ENCODE measurements around the gene MAML3.

MAML3 gene

DNA sequence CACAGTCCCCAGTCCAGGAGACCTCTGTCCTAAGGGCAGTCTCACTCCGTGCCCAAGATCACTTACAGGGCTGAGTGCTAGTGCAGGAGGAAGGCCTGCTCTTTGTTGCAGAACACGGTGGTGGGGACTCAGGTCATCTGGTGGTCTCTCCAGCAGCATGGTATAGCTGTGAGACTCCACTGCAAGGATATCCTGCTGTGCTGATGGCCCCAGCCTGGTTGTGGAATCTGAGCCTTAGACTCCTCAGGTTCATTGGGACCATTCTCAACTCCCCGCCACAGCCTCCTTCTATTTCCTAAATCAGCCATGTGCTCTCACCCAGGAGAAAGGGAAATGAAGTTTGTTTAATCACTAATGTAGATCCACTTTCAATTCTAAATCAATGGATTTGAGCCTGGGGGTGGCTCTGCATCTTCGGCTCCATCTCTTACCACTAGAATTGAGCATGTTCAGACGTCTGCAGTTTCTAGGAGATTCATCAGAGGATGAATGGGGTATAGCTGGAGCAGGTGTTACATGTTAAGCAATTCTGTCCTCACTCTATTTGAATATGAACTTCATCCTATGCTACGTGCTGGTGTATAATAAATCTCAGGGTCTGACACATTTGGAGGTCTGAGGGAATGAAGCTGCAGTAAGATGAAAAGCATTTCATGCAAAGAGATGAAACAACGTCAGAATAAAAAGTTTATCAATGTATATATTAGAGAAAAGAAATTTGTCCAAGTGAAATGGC is 299.1 kb downstream of the MAML3 start:
- no peak for DNase-seq

DNA sequence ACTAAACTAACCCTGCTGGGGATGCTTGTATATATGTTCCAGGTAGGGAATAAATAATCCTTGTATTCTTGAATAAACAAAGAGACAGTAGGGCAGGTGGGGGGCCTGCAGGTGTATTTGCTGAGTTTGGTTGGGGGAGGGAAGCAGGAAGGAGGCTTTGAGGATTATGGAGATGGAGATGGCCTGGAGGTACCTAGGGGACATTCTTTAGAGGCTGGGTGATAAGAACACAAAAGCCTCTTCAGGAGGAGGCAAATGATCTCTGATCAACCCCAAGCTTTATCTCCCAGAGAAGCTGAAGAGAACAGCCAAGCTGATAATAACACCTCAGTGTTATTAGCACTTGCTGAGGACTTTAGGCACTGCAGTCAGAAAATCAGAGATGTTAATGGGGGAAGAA is 300.7 kb downstream of the MAML3 start:
- DNase-seq = peak; percentile 76

- DNase-seq = no peak
Observed at GRCh38 chr4:139852612-139853269, 301.2 kb downstream of the MAML3 start.

DNA sequence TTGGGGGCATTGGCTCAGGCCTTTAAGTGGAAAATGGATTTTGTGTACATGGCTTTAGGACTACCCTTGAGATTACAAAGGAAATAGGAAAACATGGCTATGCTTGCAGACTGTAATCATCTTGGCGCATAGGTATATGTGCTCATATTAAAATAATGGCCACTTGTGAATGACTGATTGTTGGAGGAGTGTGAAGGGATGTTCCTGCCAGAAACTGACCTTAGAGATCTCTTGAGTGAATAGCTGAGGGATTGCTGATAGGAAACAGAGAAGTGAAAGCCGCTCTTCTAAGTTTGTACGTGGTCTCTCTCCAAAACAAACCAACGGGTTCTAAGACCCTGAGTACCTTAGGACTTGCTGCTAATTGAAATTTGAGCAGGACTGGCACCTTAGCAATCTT is 302.3 kb downstream of the MAML3 start:
- peak; percentile 13 for DNase-seq

- DNase-seq = no peak
Observed at GRCh38 chr4:139851133-139851532, 302.9 kb downstream of the MAML3 start.

DNA sequence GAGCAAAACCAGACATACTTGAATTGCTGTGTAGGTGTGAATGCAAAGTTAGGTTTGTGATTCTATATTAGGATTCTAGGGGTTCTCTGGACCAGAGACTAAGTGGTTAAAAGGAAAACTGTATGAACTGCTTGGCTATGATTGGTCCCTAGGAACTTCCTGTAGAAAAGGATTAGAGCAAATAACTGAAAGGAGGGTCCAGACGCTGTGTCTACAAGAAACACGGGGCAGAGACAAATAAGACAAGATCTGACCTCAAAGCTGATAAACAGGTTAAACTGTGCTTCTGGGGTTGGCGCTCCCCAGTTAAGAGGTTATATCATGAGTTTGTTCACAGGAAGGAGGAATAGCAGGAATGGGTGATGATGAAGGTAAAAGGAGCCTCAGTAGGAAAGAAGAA is 304.8 kb downstream of the MAML3 start:
- DNase-seq = peak; percentile 12

DNA sequence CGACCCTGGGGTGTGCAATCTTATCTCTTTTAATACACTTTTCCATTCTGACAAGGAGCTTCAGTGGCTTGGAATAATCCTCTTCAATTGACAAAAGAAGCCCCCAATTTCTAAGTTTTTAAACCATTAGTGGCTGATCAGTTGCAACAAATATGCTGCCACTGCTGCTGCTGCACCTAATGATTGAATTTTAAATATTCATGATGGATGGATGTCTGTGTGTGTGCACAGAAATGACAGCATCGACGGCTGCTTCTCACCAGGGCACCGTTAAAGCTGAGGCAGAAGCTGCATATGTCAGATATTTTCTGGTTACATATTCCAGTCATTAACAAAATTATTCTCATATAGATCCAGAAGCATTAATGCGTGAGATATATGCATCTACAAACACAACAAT is 306.0 kb downstream of the MAML3 start:
- DNase-seq = no peak

DNA sequence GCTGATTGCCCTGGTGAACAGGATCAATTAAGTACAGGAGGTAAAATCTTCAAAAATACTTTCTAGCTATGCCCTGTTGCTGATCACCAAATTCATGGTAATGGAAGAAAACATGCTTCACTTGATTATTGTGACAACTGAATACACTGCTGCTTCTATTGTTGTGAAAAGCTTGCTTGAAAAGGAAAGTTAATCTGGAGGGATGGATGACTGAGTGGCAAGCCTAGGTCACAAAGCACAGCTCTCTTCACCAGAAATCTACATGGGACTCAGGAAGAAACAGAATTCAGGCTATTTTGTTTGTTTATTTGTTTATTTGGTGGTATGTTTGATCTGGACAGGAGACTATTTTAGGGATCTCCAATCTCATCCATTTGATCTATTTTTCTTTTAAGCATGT is 306.4 kb downstream of the MAML3 start:
- DNase-seq = no peak

- no peak for DNase-seq
Observed at GRCh38 chr4:139846766-139847165, 307.2 kb downstream of the MAML3 start.

DNA sequence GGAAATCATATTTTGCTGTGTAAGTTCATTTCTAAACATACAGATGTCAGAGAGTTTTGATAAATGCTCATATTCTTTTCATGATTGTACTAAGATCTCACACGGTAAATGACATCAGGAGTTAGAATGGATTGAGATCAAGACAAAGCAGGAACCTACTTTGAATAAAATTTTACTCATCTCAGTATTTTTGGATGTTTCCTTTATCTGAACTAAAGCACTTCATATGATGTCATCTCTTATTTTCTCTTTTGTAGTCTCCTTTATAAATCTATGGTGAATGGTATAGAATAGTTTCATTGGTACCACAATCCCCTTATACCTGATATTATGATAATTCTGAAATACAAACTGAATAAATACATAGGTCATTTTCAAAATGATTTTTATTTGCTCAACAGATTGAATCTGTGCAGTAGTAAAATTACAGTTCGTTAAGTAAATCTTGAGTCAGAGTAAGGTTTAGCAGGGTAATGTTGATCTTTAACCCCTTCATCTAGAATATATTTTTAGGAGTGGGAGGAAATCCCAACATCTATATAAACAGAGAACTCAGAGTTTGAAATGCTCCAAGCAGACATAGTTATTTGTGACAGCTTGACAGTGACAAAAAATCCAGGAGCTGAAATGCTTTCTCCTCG is 308.4 kb downstream of the MAML3 start:
- DNase-seq = no peak

GRCh38 chr4:139844459-139845036 is 309.4 kb downstream of the MAML3 start:
- no peak for DNase-seq

GRCh38 chr4:139844057-139844456 is 309.9 kb downstream of the MAML3 start:
- DNase-seq = no peak

GRCh38 chr4:139843641-139844040 is 310.3 kb downstream of the MAML3 start:
- no peak for DNase-seq

- DNase-seq = peak; percentile 95
Observed at GRCh38 chr4:139841464-139842195, 312.4 kb downstream of the MAML3 start.

DNA sequence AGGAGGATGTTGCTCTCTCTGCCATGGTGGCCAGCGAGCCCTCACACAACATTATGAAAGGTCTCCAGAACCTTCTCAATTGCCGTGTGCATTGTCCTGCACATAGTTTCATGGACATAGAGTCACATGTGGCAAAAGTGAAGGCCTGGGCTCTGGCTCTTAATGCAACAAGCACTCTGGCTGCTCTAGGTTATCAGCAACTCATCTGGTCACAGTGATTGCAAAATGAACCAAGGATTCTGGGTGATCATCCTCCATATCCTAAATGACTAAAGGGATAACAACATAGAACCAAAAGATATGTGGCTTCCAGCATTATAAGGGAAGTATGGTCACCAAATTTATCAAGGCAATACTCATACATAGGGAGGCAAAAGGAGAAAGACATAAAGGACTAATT is 313.2 kb downstream of the MAML3 start:
- DNase-seq = no peak

GRCh38 chr4:139839403-139840031 is 314.5 kb downstream of the MAML3 start:
- no peak for DNase-seq

DNA sequence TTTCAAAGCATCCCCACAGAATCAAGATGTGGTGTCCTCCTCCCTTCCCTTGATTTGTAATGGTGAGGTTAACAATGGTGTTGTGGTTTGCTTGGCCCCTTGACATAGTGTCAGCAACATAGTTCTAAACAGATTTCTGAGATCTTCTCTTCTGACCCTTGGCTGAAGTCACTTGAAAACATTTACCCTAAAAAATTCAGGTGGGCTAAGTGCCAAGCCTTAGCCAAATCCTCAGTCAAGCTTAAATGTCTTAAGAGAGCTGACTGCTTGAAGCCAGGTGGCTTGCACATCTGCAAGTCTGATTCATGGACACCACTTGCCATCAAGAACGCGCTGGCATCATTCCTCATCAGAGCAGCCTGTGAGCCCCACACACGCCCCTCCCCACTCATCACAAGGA is 315.2 kb downstream of the MAML3 start:
- no peak for DNase-seq

GRCh38 chr4:139834981-139835391 is 319.0 kb downstream of the MAML3 start:
- no peak for DNase-seq

DNA sequence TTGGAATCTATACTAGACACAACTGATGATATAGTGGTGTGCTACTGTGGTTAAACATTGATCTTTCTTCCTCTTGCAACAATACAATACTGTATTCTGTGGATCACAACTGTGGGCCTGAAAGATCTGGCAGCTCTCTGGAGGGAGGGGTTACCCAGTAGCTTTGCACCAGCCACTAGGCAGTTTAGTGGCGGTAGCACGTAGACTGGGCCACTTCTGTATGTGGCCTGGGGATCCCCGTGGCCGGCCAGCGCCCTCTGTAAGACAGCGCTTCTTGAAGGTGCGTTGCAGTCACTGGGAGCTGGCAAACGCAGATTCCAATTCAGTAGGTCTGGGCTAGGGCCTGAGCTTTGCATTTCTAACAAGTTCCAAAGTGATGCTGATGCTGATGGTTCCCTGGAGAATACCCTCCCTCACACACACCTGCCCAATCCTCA is 319.7 kb downstream of the MAML3 start:
- no peak for DNase-seq

GRCh38 chr4:139833151-139833910 is 320.7 kb downstream of the MAML3 start:
- DNase-seq = peak; percentile 89

- DNase-seq = no peak
Observed at GRCh38 chr4:139828966-139829664, 324.9 kb downstream of the MAML3 start.

All from NCI-H748 treated with DMSO at 0.1 percent for 48 hours (cell line).